ENCODE data around the gene ADGRG3. TPM values are rescaled to one million over a fixed set of nuclear protein-coding genes. Genes with fewer than 3 reads are reported as not detected.

The ADGRG3 gene
- total and polyA plus RNA-seq, 2 of the 8 experiments (the other 6 are each of a cell fraction or from before 2014, with no cell fraction given) = 0.28 to 0.98 TPM

DNA sequence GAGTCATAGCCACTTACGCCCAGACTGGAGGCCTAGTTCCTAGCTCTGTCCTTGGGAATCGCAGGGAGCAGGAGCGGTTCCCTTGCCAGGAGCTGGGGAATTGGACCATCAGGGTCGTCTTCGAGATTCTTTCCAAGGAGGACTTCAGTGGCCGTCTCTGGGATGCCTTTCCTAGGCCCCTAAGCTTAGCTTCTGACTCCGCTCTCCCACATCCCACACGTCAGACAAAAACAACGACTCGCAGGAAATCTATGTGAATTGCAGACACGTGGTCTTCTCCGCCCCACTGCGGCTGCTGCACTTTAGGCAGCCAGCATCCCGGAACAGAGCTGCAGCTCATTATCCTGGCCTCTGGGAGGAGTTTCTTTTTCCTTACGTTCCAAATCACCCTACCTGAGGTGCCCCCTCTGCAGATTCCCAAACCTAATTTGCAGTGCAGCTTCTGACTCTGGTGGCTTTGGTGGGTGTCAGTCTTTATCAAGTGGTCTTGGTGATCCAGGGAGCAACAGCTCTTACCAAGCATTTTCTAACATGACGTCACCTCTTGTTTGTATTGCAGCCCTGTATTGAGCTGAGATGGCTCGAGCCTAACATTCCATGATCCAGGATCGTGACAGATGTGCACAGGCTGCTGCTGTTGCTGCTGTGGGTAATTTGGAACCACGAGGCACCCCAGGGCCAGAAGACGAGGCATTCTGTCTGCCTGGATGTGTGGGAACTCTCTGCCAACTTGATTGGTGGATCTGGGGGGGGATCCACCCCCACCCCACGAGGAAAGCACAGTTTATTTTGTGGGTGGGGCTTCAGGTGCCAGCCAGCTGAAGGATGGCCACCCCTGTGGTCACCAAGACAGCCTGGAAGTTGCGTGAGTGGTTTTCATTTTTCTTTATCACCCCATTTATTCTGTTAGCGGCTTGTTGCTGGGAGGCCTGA is 68.6 kb downstream of the ADGRG3 start:
- Histone ChIP-seq H2BK15ac (ENCODE audit: low read length) (no peak overlapping the region), H2AFZ (ENCODE audit: low read length) (no peak overlapping the region), H3K56ac (replicated peaks; ENCODE audit: insufficient read length, low read depth, low read length) (no peak overlapping the region), H3K4ac (replicated peaks; ENCODE audit: insufficient read length, low read depth, low read length) (no peak overlapping the region), H4K5ac (ENCODE audit: insufficient read length, low read depth, low read length) (no peak overlapping the region), H3K9ac (replicated peaks in 1 of 4; ENCODE audit: extremely low read depth in 1 of 4, low read depth in 3 of 4, low read length in 3 of 4) (peak overlapping the region in 3 of 4 experiments; percentile 35 to 56 (median 38); a peak in 5 of 7 replicates), H2BK120ac (replicated peaks; ENCODE audit: low read depth, low read length) (no peak overlapping the region), H3K14ac (ENCODE audit: insufficient read length) (no peak overlapping the region), H4K20me1 (replicated peaks in 1 of 2; ENCODE audit: control insufficient read depth in 1 of 2, insufficient read depth in 2 of 2, low read length in 2 of 2) (peaks cover 0 to 5% of the 10 kb centered on the region in 2 experiments), H3K27me3 (replicated peaks in 1 of 4; ENCODE audit: control insufficient read depth in 3 of 4, extremely low read depth in 1 of 4, insufficient read depth in 3 of 4, low read length in 3 of 4) (no peaks in the 10 kb centered on the region), H3K36me3 (ENCODE audit: control insufficient read depth in 2 of 4, insufficient read depth in 4 of 4, low read length in 3 of 4) (peaks cover 0 to 5% (median 0%) of the 10 kb centered on the region in 4 experiments; a peak in 3 of 8 replicates), H3K79me2 (ENCODE audit: control insufficient read depth in 1 of 2, insufficient read depth in 2 of 2, low read length in 2 of 2) (no peaks in the 10 kb centered on the region; a peak in 1 of 4 replicates), H4K8ac (ENCODE audit: extremely low read depth, insufficient read depth, low read length) (no peak overlapping the region; the same call in 1 of the 2 replicates), H4K91ac (replicated peaks; ENCODE audit: insufficient read length, low read length) (no peak overlapping the region), H2BK20ac (ENCODE audit: low read length) (no peak overlapping the region), H3K27ac (ENCODE audit: low read depth, low read length) (no peak overlapping the region), H2AK5ac (ENCODE audit: low read depth, low read length) (no peak overlapping the region), H3K23ac (ENCODE audit: insufficient read length) (no peak overlapping the region), H3K23me2 (ENCODE audit: low read depth, low read length) (peaks cover 13% of the 10 kb centered on the region; the same call in 1 of the 2 replicates), H2BK12ac (ENCODE audit: low read depth, low read length) (no peak overlapping the region), H3K4me1 (replicated peaks in 1 of 4; ENCODE audit: control insufficient read depth in 3 of 4, insufficient read depth in 4 of 4, low read length in 3 of 4) (peaks cover 0 to 15% (median 4%) of the 10 kb centered on the region in 4 experiments; a peak in 6 of 7 replicates), H3K9me3 (ENCODE audit: insufficient read depth in 2 of 2, low read depth in 1 of 2, low read length in 1 of 2) (no peaks in the 10 kb centered on the region; a peak in 1 of 4 replicates), H3K18ac (ENCODE audit: extremely low read depth, low read length) (no peak overlapping the region; the same call in 1 of the 2 replicates), H3K4me3 (ENCODE audit: extremely low read depth in 1 of 4, insufficient read depth in 2 of 4, low read depth in 3 of 4, low read length in 4 of 4) (peak overlapping the region; percentile 68 to 87 (median 75)), H3K4me2 (ENCODE audit: insufficient read depth in 1 of 2, low read depth in 2 of 2, low read length in 2 of 2) (peak overlapping the region; percentile 78 to 95), H3K79me1 (ENCODE audit: low read depth, low read length) (no peaks in the 10 kb centered on the region), H2BK5ac (ENCODE audit: low read depth, low read length) (0 out of 2 replicates have a peak overlapping the region, but pooled peaks have one; percentile 52)
- ChIA-PET POLR2A (ENCODE audit: partially characterized antibody) (interaction anchor here (0.6 to 4.2 kb wide), 11 partner anchors 9 to 264 kb away, joined by 3 to 22 read pairs (median 3); partner anchors contain the start of genes USB1 and ZNF319), CTCF (ENCODE audit: partially characterized antibody) (interaction anchor here (0.5 to 2.8 kb wide), 16 partner anchors 13 to 161 kb away, joined by 3 to 24 read pairs (median 3); partner anchors contain the start of gene KIFC3)
- FAIRE-seq (no peak), DNase-seq (ENCODE audit: low read depth in 1 of 2, low spot score in 2 of 2) (no peak)
- WGBS, 2 experiments (ENCODE audit: extremely low coverage in 1 of 2, insufficient coverage in 1 of 2, insufficient read length in 1 of 2, insufficient replicate concordance in 2 of 2, low coverage in 1 of 2, low lambda C conversion rate in 2 of 2, missing lambda C conversion rate in 1 of 2) = 46% methylated on average over 23 of the region's 23 CpGs; no CpG with 5 or more reads in 1 of the 2 experiments
- no peak for TF ChIP-seq SRF (IDR thresholded peaks at IDR 0.05; ENCODE audit: low read depth, low read length)
- TF ChIP-seq ASH2L (IDR thresholded peaks at IDR 0.05; ENCODE audit: low read length) = no peak
- no peak for TF ChIP-seq POLR2A (IDR thresholded peaks at IDR 0.05; ENCODE audit: control extremely low read depth in 1 of 2, low read depth in 2 of 2, low read length in 2 of 2)
- TF ChIP-seq CHD1 (IDR thresholded peaks at IDR 0.05; ENCODE audit: low read depth, low read length) = no peak
- TF ChIP-seq SP4 (IDR thresholded peaks at IDR 0.05; ENCODE audit: low read length) = no peak
